GM12878 (cell line): Measurements from ENCODE around the gene PLEKHM3. TPM values are rescaled to one million over a fixed set of nuclear protein-coding genes. Genes with fewer than 3 reads are reported as not detected.

ENCODE experiments used
- ATAC-seq: fragments of 200-7000 bp; cut with Tn5 transposase; 3 replicates; pipeline ENCODE4 v1.9.1; 2020; ENCODE audit warnings: mild to moderate bottlenecking, moderate library complexity
- BruUV-seq: library from RNA; stranded (reverse); fragments of 400-500 nt; replicated peaks from 2 replicates; lab custom pipeline; 2021; lab: Mats Ljungman, UMichigan
- CTCF ChIA-PET: fragments of 300-600 bp; sonication (Branson Sonifier 250); formaldehyde crosslinking; extraction: SDS; loops from one replicate; lab custom pipeline; 2021; ENCODE audit warnings: inconsistent platforms; lab: Yijun Ruan, JAX
- POLR2A ChIA-PET: fragments of 350-600 bp; formaldehyde crosslinking; extraction: SDS; loops from one replicate; lab custom pipeline; 2021; ENCODE audit warnings: inconsistent platforms; lab: Charles Lee
- RAD21 ChIA-PET: fragments of 300-600 bp; sonication (Branson Sonifier 250); formaldehyde crosslinking; loops from one replicate; lab custom pipeline; 2023; ENCODE audit warnings: antibody characterized with exemption; ENCODE audit not compliant: unreplicated experiment; lab: Charles Lee
- SMC1A ChIA-PET: fragments of 300-600 bp; sonication (Branson Sonifier 250); formaldehyde crosslinking; loops from one replicate; lab custom pipeline; 2023; ENCODE audit not compliant: unreplicated experiment, uncharacterized antibody; lab: Charles Lee
- DNase-seq: peaks from one replicate; pipeline ENCODE4 v3.0.0-alpha.2; 2011; ENCODE audit warnings: low read depth, low spot score
- FAIRE-seq: peaks from 3 replicates; lab custom pipeline; 2011; peaks lifted over from hg19 to GRCh38; lab: Jason Lieb, UNC
- H2AFZ ChIP-seq: 2 replicates; pipeline ENCODE4 v1.6.0; 2011; ENCODE audit warnings: low read depth, low read length, control low read depth; ENCODE audit not compliant: control insufficient read depth
- H3K27ac ChIP-seq: 2 replicates; pipeline ENCODE4 v1.5.1; 2011; ENCODE audit warnings: control low read depth; ENCODE audit not compliant: control insufficient read depth, insufficient read depth
- H3K27me3 ChIP-seq, 2 experiments: replicated peaks in 1 of 2; 2 replicates each; pipeline versions ENCODE4 v1.6.0 to v1.6.1; 2011; ENCODE audit warnings: low read length in 1 of 2; ENCODE audit not compliant: control insufficient read depth in 2 of 2, insufficient read depth in 2 of 2
- H3K36me3 ChIP-seq, 2 experiments: 2 replicates each; pipeline ENCODE4 v1.5.1; 2011; ENCODE audit warnings: low read length in 1 of 2; ENCODE audit not compliant: control insufficient read depth in 2 of 2, insufficient read depth in 2 of 2
- H3K4me1 ChIP-seq: 2 replicates; pipeline ENCODE4 v1.6.1; 2011; ENCODE audit warnings: mild to moderate bottlenecking, low read length, moderate library complexity, mixed read lengths; ENCODE audit not compliant: control insufficient read depth, insufficient read depth
- H3K4me2 ChIP-seq: 2 replicates; pipeline ENCODE4 v1.6.0; 2011; ENCODE audit warnings: control low read depth; ENCODE audit not compliant: control insufficient read depth, insufficient read depth
- H3K4me3 ChIP-seq: fragments of 200-600 bp; sonication (generic); 2 replicates; pipeline ENCODE4 v1.5.1; 2016
- H3K79me2 ChIP-seq: 2 replicates; pipeline ENCODE4 v1.6.0; 2011; ENCODE audit warnings: low read length; ENCODE audit not compliant: control insufficient read depth, insufficient read depth
- H3K9ac ChIP-seq: 2 replicates; pipeline ENCODE4 v1.8.0; 2011; ENCODE audit warnings: low read length, control low read depth, mixed read lengths; ENCODE audit not compliant: control insufficient read depth, insufficient read depth
- H3K9me3 ChIP-seq: replicated peaks from 3 replicates; pipeline ENCODE4 v1.5.1; 2011; ENCODE audit warnings: mild to moderate bottlenecking, low read length; ENCODE audit not compliant: control insufficient read depth, insufficient read depth
- H4K20me1 ChIP-seq: 2 replicates; pipeline ENCODE4 v1.6.0; 2011; ENCODE audit not compliant: control insufficient read depth, insufficient read depth
- CEBPB ChIP-seq, 2 experiments: fragments of 150-350 bp in 1 of 2; IDR thresholded peaks; 2 replicates each; pipeline ENCODE4 v1.6.1; 2012 to 2014; ENCODE audit warnings: low read depth in 2 of 2, low read length in 2 of 2, borderline replicate concordance in 1 of 2, inconsistent platforms in 1 of 2
- GABPA ChIP-seq: IDR thresholded peaks from 2 replicates; pipeline ENCODE4 v1.6.1; 2014; ENCODE audit warnings: antibody characterized with exemption, low read depth, mild to moderate bottlenecking, inconsistent platforms
- HDAC2 ChIP-seq: fragments of 200-600 bp; sonication (generic); IDR thresholded peaks from 2 replicates; pipeline ENCODE4 v1.6.1; 2017
- KDM1A ChIP-seq: fragments of 200-600 bp; sonication (generic); IDR thresholded peaks from 2 replicates; pipeline ENCODE4 v1.6.1; 2016; ENCODE audit warnings: borderline replicate concordance
- NBN ChIP-seq: fragments of 450-650 bp; IDR thresholded peaks from 2 replicates; pipeline ENCODE4 v1.6.1; 2016
- NFYA ChIP-seq: IDR thresholded peaks from 2 replicates; pipeline ENCODE4 v1.6.1; 2011; ENCODE audit warnings: low read depth, mild to moderate bottlenecking, low read length, improper control_type of control experiment, borderline replicate concordance
- NR2C1 ChIP-seq: fragments of 450-650 bp; IDR thresholded peaks from 2 replicates; pipeline ENCODE4 v1.6.1; 2017; ENCODE audit warnings: antibody characterized with exemption, mild to moderate bottlenecking, moderate library complexity
- PAX8 ChIP-seq: fragments of 450-650 bp; IDR thresholded peaks from 2 replicates; pipeline ENCODE4 v1.6.1; 2017; ENCODE audit warnings: mild to moderate bottlenecking, moderate library complexity
- POLR2AphosphoS2 ChIP-seq: IDR thresholded peaks from 2 replicates; pipeline ENCODE4 v1.6.1; 2011; ENCODE audit warnings: low read depth, mild to moderate bottlenecking, low read length, improper control_type of control experiment, moderate library complexity
- TCF3 ChIP-seq: IDR thresholded peaks from 2 replicates; pipeline ENCODE4 v1.6.1; 2012; ENCODE audit warnings: low read depth, mild to moderate bottlenecking, low read length, borderline replicate concordance; ENCODE audit not compliant: insufficient read depth
- TCF7 ChIP-seq: IDR thresholded peaks from 2 replicates; pipeline ENCODE4 v1.6.1; 2014; ENCODE audit warnings: antibody characterized with exemption, borderline replicate concordance
- YY1 ChIP-seq: IDR thresholded peaks from 2 replicates; pipeline ENCODE4 v1.6.1; 2011; ENCODE audit warnings: low read depth, mild to moderate bottlenecking, low read length
- ZNF24 ChIP-seq: fragments of 450-650 bp; IDR thresholded peaks from 2 replicates; pipeline ENCODE4 v1.6.1; 2017; ENCODE audit warnings: antibody characterized with exemption, mild to moderate bottlenecking
- WGBS: methylation state at CpG from one replicate; pipeline ENCODE4 v1.1.6; 2016; ENCODE audit warnings: low lambda C conversion rate; ENCODE audit not compliant: insufficient replicate concordance, insufficient coverage; ENCODE audit errors: missing lambda C conversion rate; 5-methylcytosine and 5-hydroxymethylcytosine counted together
- in situ Hi-C: fragments of 300-500 bp; cut with MboI; formaldehyde crosslinking; loops from 9 replicates; pipeline ENCODE4 v1.14.3; 2018; ENCODE audit warnings: mixed read lengths
- intact Hi-C: fragments of 100-400 bp; cut with micrococcal nuclease; formaldehyde crosslinking; loops from one replicate; pipeline ENCODE4 v1.14.2; 2022; ENCODE audit not compliant: unreplicated experiment
- polyA plus RNA-seq, 11 experiments: library from polyadenylated mRNA; depleted of rRNA in 4 of 11; unstranded in 6 of 11; stranded (reverse) in 5 of 11; fragments of >200 nt; fragmentation: Nextera tagmentation in 4 of 11; fragmentation: Illumina TruSeq in 1 of 11; extraction: Ambion mirVana in 4 of 11; extraction: Trizol in 1 of 11; gene quantifications; 1 replicate in 1 of 11; 2 replicates in 10 of 11; pipeline versions ENCODE4 v1.2.1 to v1.2.3, GENCODE V29; 2011 to 2016; ENCODE audit warnings: inconsistent platforms in 2 of 11, missing spikeins in 2 of 11, low read depth in 1 of 11
- total RNA-seq, 4 experiments: library from RNA; depleted of rRNA in 3 of 4; stranded (reverse); fragments of >200 nt in 3 of 4; fragmentation: Illumina TruSeq in 1 of 4; extraction: Trizol in 1 of 4; gene quantifications; 2 replicates each; pipeline versions ENCODE4 v1.2.1 to v1.2.3, GENCODE V29; 2013 to 2021
- TF ChIP-seq, protein P1 (sequence below), 3 experiments: IDR thresholded peaks in 2 of 3; conservative IDR thresholded peaks in 1 of 3; 2 replicates each; pipeline ENCODE4 v1.5.1; 2011; ENCODE audit warnings: low read depth in 3 of 3, low read length in 3 of 3, mild to moderate bottlenecking in 3 of 3, control low read depth in 2 of 3, moderate library complexity in 2 of 3, inconsistent platforms in 1 of 3, mixed read lengths in 1 of 3; ENCODE audit not compliant: control insufficient read depth in 2 of 3, insufficient read depth in 1 of 3; ENCODE audit errors: extremely low read depth in 1 of 3
- TF ChIP-seq, protein P2 (sequence below): fragments of 450-650 bp; IDR thresholded peaks from 2 replicates; pipeline ENCODE4 v1.6.1; 2017; ENCODE audit warnings: mild to moderate bottlenecking
- TF ChIP-seq, protein P3 (sequence below): fragments of 450-650 bp; IDR thresholded peaks from 2 replicates; pipeline ENCODE4 v1.6.1; 2018; ENCODE audit warnings: borderline replicate concordance, mild to moderate bottlenecking; ENCODE audit not compliant: partially characterized antibody
- TF ChIP-seq, protein P4 (sequence below): IDR thresholded peaks from 2 replicates; pipeline ENCODE4 v1.6.1; 2011; ENCODE audit warnings: borderline replicate concordance, low read depth, mild to moderate bottlenecking, moderate library complexity, mixed read lengths, low read length; ENCODE audit not compliant: insufficient read depth; ENCODE audit errors: extremely low read length

Gene PLEKHM3
- total and polyA plus RNA-seq, 10 of the 15 experiments (the other 5 are each of a cell fraction or from before 2014, with no cell fraction given) = 1.4 to 5.6 (median 3.0) TPM

DNA sequence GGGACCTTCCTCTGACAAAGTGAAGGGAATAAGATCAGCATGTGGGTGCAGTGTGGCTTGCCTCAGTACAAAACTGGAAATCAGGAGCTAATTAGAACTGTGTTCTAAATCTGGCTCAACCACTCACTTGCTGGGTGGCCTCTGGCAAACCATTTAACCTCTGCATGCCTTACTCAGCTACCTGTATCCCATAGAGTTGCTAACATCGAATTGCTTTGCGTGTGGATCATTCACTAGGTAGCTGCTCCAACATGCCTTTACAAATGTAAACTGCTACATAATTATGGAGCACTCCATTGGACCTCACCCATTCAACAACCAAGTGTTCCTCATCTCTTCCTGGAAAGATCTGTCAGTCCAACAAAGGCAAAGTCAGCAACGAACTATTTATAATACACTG, 19.0 kb downstream of the PLEKHM3 start:
- 94% methylated on average over 3 of the region's 3 CpGs for WGBS
- no peaks in the 10 kb centered on the region for H3K4me1 ChIP-seq
- no peaks in the 10 kb centered on the region for H3K9me3 ChIP-seq
- SMC1A ChIA-PET = interaction anchor here (0.8 to 2.0 kb wide), 5 partner anchors 9 to 33 kb away, joined by 3 to 8 read pairs (median 4); partner anchors contain the start of gene PLEKHM3
- CTCF ChIA-PET = interaction anchor here (0.6 to 2.4 kb wide), 5 partner anchors 31 to 45 kb away, joined by 3 to 13 read pairs (median 3); no protein-coding TSS in a partner anchor
- H3K4me2 ChIP-seq = no peak overlapping the region
- H3K9ac ChIP-seq = no peak overlapping the region
- FAIRE-seq (no peak), DNase-seq (no peak), ATAC-seq (no peak)
- no peak overlapping the region for H2AFZ ChIP-seq
- H4K20me1 ChIP-seq = no peaks in the 10 kb centered on the region
- H3K27ac ChIP-seq = no peak overlapping the region
- no peaks in the 10 kb centered on the region for H3K27me3 ChIP-seq
- POLR2A ChIA-PET = interaction anchor here (0.6 to 1.6 kb wide), 2 partner anchors 24 to 197 kb away, joined by 4 to 5 read pairs; no protein-coding TSS in a partner anchor
- no peaks in the 10 kb centered on the region for H3K79me2 ChIP-seq
- H3K4me3 ChIP-seq = no peak overlapping the region
- RAD21 ChIA-PET = no interaction called here
- H3K36me3 ChIP-seq = no peaks in the 10 kb centered on the region
- intact Hi-C loops = no loop called here
- in situ Hi-C loops = no loop called here
- no TSS peak for BruUV-seq
- TF ChIP-seq, protein P1, sequence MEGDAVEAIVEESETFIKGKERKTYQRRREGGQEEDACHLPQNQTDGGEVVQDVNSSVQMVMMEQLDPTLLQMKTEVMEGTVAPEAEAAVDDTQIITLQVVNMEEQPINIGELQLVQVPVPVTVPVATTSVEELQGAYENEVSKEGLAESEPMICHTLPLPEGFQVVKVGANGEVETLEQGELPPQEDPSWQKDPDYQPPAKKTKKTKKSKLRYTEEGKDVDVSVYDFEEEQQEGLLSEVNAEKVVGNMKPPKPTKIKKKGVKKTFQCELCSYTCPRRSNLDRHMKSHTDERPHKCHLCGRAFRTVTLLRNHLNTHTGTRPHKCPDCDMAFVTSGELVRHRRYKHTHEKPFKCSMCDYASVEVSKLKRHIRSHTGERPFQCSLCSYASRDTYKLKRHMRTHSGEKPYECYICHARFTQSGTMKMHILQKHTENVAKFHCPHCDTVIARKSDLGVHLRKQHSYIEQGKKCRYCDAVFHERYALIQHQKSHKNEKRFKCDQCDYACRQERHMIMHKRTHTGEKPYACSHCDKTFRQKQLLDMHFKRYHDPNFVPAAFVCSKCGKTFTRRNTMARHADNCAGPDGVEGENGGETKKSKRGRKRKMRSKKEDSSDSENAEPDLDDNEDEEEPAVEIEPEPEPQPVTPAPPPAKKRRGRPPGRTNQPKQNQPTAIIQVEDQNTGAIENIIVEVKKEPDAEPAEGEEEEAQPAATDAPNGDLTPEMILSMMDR (IDR thresholded peaks at IDR 0.05 in 2 of 3, conservative IDR thresholded peaks at IDR 0.05 in 1 of 3; ENCODE audit: control insufficient read depth in 2 of 3, extremely low read depth in 1 of 3, insufficient read depth in 1 of 3, low read depth in 3 of 3, low read length in 3 of 3) = no peak
- TF ChIP-seq TCF3 (no peak), ZNF24 (no peak), TCF7 (no peak), NFYA (no peak), YY1 (no peak), POLR2AphosphoS2 (no peak), GABPA (no peak), NR2C1 (no peak), HDAC2 (no peak), KDM1A (no peak), NBN (no peak), CEBPB (IDR thresholded peaks at IDR 0.05; ENCODE audit: borderline replicate concordance in 1 of 2, low read depth in 2 of 2, low read length in 2 of 2) (no peak), PAX8 (no peak)
- TF ChIP-seq, protein P2, sequence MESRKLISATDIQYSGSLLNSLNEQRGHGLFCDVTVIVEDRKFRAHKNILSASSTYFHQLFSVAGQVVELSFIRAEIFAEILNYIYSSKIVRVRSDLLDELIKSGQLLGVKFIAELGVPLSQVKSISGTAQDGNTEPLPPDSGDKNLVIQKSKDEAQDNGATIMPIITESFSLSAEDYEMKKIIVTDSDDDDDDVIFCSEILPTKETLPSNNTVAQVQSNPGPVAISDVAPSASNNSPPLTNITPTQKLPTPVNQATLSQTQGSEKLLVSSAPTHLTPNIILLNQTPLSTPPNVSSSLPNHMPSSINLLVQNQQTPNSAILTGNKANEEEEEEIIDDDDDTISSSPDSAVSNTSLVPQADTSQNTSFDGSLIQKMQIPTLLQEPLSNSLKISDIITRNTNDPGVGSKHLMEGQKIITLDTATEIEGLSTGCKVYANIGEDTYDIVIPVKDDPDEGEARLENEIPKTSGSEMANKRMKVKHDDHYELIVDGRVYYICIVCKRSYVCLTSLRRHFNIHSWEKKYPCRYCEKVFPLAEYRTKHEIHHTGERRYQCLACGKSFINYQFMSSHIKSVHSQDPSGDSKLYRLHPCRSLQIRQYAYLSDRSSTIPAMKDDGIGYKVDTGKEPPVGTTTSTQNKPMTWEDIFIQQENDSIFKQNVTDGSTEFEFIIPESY = no peak
- TF ChIP-seq, protein P3, sequence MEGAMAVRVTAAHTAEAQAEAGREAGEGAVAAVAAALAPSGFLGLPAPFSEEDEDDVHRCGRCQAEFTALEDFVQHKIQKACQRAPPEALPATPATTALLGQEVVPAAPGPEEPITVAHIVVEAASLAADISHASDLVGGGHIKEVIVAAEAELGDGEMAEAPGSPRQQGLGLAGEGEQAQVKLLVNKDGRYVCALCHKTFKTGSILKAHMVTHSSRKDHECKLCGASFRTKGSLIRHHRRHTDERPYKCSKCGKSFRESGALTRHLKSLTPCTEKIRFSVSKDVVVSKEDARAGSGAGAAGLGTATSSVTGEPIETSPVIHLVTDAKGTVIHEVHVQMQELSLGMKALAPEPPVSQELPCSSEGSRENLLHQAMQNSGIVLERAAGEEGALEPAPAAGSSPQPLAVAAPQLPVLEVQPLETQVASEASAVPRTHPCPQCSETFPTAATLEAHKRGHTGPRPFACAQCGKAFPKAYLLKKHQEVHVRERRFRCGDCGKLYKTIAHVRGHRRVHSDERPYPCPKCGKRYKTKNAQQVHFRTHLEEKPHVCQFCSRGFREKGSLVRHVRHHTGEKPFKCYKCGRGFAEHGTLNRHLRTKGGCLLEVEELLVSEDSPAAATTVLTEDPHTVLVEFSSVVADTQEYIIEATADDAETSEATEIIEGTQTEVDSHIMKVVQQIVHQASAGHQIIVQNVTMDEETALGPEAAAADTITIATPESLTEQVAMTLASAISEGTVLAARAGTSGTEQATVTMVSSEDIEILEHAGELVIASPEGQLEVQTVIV = no peak
- TF ChIP-seq, protein P4, sequence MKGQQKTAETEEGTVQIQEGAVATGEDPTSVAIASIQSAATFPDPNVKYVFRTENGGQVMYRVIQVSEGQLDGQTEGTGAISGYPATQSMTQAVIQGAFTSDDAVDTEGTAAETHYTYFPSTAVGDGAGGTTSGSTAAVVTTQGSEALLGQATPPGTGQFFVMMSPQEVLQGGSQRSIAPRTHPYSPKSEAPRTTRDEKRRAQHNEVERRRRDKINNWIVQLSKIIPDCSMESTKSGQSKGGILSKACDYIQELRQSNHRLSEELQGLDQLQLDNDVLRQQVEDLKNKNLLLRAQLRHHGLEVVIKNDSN = no peak
